Measurements from ENCODE around the gene HSPA12A.

DNA sequence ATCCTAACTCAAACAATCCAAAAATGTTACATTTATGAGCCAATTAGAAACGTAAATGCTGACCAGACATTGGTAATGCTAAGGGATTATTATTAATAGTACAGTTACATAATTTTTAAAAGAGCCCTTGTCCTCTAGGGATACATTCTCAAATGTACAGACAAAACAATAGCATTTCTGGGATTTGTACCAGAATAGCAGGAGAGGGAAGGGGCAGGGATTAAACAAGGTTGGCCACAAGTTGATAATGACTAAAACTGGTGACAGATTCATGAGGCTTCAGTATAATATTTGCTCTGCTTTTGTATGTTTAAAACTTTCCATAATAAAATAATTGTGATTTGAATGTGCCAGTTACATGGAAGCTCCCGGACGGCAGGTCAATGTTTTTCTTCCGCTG is 27.0 kb downstream of the HSPA12A start:
- TF ChIP-seq CTCF (conservative IDR thresholded peaks at IDR 0.05; ENCODE audit: low read depth, low read length) (no peak), EZH2 (IDR thresholded peaks at IDR 0.05; ENCODE audit: borderline replicate concordance, low read depth, low read length, poor library complexity, severe bottlenecking) (no peak)

Measured in A673 (cell line).